Spleen (tissue), 7 donors: ENCODE data around the gene SLIT3.

Experiments
- CTCF ChIP-seq, 11 experiments: fragments of 200-600 bp in 7 of 11; fragments of 450-650 bp in 4 of 11; sonication (generic) in 4 of 11; IDR thresholded peaks in 8 of 11; conservative IDR thresholded peaks in 3 of 11; 1 replicate in 7 of 11; 2 replicates in 4 of 11; pipeline versions ENCODE4 v1.4.0 to v1.8.0; 2016 to 2021; ENCODE audit warnings: antibody characterized with exemption in 11 of 11, inconsistent platforms in 4 of 11, mild to moderate bottlenecking in 1 of 11
- POLR2A ChIP-seq, 3 donors: fragments of 450-650 bp; IDR thresholded peaks; one replicate each; pipeline ENCODE4 v1.5.1; 2017; ENCODE audit warnings: antibody characterized with exemption in 3 of 3, mild to moderate bottlenecking in 1 of 3
- POLR2AphosphoS5 ChIP-seq, 3 donors: sonication (generic); formaldehyde crosslinking; IDR thresholded peaks; one replicate each; pipeline ENCODE4 v1.5.1; 2017; ENCODE audit warnings: antibody characterized with exemption in 3 of 3
- donor health status: DM: no; HTN: no; CAD: no; lungs with moderate emphysema.
- donor health status: DM: no; HTN: no; CAD: no.
- donor health status: DM: no; HTN: no; CAD: no.

GRCh38 chr5:169305366-169305765 is 4.4 kb upstream of the SLIT3 start:
- TF ChIP-seq CTCF (IDR thresholded peaks at IDR 0.05 in 8 of 11, conservative IDR thresholded peaks at IDR 0.05 in 3 of 11) (no peak), POLR2AphosphoS5 (IDR thresholded peaks at IDR 0.05) (no peak), POLR2A (IDR thresholded peaks at IDR 0.05) (no peak)
